ENCODE measurements around the gene ATF5.

Gene ATF5

GRCh38 chr19:49929121-49929610 lies at the start of gene ATF5, which contains the start of gene NUP62:
TSS of gene ATF5 (plus strand) at chr19:49929205. CDS start at chr19:49930851, 1,646 bp downstream.
TSS of gene NUP62 (minus strand) at chr19:49929504. CDS start at chr19:49909807, 19,697 bp downstream.
- peak; percentile 85 to 91 for DNase-seq (ENCODE audit: low read depth in 2 of 2)

- DNase-seq (ENCODE audit: low read depth in 2 of 2): no peak
Measured at GRCh38 chr19:49879243-49879963, 49.6 kb upstream of the ATF5 start.

DNA sequence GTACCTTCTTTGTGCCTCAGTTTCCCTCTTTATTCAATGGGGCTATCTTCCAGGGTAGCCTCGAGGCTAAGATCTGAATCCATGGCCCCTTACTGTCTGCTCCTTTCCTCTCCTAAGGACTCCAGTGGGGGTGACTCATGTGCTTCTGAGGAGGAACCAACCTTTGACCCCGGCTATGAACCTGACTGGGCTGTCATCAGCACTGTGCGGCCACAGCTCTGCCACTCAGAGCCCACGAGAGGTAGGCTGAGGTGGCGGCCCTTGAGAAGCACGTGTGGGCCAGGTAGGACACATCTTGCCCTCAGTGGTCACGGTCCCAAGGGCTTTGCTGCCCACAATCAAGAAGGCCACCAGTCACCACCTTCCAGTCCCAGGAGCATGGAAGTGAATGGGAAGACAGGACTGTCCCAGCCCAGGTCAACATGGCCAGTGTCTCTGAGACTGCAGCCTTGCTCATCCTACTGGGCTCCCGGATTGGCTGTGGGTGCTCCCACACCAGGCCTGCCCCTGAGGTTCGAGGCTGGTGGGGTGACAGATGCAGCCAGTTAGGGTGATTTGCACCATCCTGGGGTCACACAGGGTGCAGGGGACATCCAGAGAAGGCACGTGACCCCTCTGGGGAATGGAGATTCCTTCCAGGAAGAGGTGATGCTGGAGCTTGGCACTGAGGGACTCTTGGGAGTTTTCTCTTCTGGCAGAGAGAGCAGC lies 48.7 kb upstream of the ATF5 start:
- no peak for DNase-seq (ENCODE audit: low read depth in 2 of 2)

DNA sequence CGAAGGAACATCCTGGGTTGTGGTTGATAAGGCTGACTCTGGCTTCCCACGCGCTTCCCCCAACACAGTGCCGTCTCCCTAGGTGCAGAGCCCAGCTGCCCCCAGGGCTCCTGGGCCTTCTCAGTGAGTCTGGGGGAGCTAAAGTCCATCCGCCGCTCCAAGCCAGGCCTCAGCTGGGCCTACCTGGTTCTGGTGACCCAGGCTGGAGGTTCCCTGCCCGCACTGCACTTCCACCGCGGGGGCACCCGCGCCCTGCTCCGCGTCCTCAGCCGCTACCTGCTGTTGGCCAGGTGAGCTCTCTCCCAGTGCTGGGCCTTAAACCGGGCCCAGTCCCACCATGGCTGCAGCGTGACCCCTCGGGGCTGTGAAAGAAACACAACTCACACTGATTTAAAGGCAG lies 47.8 kb upstream of the ATF5 start:
- DNase-seq (ENCODE audit: low read depth in 2 of 2): no peak

DNA sequence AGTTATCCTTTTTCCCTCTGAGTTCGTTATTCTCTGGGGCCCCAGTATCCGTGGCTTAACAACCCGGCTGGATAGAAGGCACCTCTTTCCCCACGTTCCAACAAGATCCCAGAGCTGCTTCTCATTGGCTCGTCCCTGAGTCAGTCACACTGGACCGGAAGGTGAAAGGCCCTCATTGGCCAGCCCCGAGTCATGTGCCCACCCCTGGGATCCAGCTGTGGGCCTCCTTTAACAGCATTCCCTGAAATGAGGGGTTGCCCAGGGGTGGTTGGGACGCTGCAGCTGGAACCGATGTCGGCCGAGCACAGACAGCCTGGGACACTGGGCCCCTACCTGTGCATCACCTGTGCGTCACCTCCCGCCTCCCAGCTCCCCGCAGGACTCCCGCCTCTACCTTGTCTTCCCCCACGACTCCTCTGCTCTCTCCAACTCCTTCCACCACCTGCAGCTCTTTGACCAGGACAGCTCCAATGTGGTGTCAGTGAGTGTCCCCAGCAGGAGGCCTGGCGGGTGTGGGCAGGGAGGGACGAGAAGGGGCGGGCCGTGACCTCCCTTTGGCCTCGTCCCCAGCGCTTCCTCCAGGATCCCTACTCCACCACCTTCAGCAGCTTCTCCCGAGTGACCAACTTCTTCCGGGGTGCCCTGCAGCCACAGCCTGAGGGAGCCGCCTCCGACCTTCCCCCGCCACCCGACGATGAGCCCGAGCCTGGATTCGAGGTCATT lies 47.2 kb upstream of the ATF5 start:
- no peak for DNase-seq (ENCODE audit: low read depth in 2 of 2)

DNA sequence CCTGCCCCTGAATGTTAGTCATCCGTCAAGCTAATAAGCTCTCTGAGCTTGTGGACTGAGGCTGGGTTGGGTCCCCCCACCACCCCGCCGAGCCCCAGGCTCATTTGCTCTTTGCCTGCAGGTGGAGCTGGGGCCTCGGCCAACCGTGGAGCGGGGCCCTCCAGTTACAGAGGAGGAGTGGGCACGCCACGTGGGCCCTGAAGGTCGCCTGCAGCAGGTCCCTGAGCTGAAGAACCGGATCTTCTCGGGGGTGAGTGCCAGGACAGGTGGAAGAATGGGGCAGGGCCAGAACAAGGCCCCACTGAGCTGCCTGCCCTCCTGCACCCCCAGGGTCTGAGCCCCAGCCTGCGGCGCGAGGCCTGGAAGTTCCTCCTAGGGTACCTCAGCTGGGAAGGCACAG lies 46.4 kb upstream of the ATF5 start:
- no peak for DNase-seq (ENCODE audit: low read depth in 2 of 2)

GRCh38 chr19:49883094-49883493 lies 45.9 kb upstream of the ATF5 start:
- no peak for DNase-seq (ENCODE audit: low read depth in 2 of 2)

DNA sequence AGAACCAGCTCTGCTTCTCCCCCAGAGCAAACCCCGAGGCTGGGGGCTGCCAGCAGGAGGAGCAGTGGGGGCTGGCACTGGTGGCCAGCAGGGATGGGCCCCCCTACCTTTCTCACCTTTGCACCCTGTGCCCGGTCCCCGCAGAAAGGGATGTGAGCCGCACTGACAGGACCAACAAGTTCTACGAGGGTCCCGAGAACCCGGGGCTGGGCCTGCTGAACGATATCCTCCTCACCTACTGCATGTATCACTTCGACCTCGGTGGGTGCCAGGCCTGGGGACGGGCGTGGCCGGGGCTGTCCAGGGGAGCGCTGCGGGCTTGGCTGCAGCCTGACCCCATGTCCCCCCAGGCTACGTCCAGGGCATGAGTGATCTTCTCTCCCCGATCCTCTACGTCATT lies 44.9 kb upstream of the ATF5 start:
- DNase-seq (ENCODE audit: low read depth in 2 of 2): no peak

DNA sequence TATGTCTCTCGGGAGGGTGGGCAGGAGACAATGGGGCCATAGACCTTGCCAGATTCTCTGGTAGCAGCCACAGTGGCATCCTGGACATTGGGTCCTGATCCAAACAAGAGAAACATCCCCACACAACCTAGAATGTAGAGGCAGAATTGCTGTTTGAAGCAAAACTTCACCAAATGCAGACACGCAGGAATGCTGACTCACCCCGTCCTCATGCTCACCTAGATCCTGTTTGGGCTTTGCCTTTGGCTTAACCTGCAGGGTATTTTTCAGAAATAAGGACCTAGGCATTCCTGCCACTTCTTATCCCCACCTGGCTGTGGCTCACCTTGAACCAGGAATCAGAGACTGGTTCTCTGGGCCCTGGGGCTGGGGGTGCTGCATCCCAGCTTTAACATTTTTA lies 44.2 kb upstream of the ATF5 start:
- no peak for DNase-seq (ENCODE audit: low read depth in 2 of 2)

GRCh38 chr19:49887037-49887664 lies 41.9 kb upstream of the ATF5 start:
- no peak for DNase-seq (ENCODE audit: low read depth in 2 of 2)

DNA sequence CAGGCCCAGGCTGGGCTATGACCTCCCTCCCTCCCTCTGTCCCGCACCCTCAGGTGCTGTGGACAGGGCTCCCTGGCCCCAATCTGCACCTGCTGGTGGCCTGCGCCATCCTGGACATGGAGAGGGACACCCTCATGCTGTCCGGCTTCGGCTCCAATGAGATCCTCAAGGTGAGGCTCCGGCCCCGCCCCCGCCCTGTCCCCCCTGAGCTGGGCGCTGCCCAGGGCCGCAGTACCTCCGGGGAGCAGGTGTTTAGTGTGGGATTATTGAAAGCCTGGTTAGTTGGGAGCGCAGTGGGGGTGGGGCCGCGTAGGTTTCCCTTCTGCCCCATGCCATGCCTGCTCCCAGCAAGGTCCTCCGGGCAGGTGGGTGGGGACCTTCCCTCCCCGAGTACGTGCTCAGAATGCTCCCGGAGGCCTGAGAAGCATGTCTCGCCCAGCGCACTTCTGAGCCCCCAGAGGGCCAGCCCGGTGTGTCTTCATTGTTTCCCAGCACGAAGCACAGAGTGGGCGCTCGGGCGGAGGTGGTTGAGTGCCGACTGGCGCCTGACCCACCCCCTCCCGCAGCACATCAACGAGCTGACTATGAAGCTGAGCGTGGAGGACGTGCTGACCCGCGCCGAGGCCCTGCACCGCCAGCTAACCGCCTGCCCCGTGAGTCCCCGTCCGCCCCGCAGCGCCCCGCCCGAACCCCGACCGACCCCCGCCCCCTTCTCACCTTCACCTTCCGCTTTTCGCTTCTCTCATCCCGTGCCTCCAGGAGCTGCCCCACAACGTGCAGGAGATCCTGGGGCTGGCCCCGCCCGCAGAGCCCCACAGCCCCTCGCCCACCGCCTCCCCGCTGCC lies 41.1 kb upstream of the ATF5 start:
- no peak for DNase-seq (ENCODE audit: low read depth in 2 of 2)

DNA sequence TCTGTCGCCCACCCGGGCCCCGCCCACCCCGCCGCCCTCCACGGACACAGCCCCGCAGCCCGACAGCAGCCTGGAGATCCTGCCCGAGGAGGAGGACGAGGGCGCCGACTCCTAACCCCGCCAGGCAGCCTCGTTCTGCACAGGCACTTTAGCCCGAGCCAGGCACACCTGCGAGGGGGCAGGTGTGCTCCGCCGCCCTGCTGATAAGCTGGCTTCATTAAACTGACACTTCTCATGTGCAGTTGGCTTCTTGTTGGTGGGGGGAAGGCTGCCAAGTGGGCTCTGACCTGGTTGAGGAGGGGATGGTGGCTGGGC lies 40.5 kb upstream of the ATF5 start:
- no peak for DNase-seq (ENCODE audit: low read depth in 2 of 2)

GRCh38 chr19:49889038-49889686 lies 39.8 kb upstream of the ATF5 start:
- DNase-seq (ENCODE audit: low read depth in 2 of 2): no peak

DNA sequence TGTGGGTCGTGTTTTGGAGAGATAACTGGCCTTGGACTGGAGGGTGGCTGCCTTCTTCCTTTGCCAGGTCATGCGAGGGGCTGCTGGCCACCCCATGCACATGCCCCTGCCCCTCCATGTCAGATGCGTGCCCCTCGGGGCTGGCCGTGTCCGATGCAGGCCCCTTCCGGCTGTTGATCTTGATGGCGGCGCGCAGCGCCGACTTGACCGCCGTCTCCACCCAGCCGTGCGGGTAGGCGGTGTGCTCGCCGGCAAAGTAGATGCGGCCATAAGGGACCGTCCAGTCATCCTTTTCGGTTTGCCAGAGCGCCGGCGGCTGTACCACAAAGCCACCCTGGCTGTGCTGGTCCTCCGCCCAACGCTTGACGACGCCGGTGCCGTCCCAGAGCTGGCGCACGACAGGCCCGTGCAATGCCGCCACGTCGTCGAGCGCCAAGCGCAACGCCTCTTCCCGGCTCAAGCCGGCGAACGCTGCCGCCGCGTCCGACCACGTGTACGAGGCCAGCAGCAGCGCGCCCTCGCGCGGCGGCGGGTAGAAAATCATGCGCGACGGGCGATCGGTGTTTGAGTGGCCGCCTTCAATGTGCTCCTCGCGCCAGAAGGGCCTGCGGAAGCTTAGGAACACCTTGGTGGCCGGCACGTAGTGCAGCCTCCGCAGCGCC lies 39.2 kb upstream of the ATF5 start:
- peak; percentile 42 to 47 for DNase-seq (ENCODE audit: low read depth in 2 of 2)

DNA sequence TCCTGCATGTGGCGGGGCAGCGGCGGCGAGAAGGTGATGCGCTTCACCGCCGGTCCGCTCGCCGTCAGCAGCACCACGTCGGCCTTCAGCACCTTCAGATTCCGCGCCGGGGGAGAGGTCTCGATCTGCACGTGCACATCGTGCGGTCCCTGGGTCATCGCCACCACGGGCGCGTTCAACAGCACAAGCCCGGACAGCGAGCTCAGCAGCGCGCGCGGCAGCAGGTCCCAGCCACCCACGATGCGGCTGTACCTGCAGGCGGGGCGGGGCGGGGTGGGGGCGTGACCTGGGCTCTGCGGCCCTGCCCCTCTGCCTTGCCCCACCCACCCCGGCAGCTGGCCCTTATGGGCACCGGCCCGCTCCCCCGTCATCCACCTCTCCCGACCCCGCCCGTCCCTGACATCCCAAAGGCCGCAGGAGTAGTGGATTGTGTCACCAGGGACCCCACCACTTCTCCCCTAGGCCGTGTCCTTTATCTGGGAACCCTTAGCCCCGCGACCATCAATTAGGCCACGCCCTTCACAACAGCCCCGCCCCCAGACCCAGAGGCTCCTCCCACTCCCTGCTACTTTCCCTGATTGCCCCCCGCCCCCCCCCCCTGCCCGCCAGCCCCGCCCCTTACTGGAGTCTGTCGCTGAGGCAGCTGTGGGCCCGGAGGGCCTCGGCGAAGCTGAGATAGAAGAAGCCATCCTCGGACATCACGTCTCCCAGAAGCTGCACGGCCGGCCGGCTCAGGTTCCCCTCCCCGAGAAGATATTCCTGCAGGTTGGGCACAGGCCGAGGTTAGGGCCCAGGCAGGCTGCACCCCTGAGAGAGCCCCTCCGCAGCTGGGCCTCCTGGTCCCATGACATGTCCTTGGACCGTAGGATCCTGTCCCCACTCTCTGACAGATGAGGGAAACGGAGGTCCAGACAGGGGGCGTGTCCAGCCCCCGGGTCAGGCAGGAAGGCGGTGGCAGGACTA lies 38.4 kb upstream of the ATF5 start:
- peak; percentile 27 to 59 for DNase-seq (ENCODE audit: low read depth in 2 of 2)

- no peak for DNase-seq (ENCODE audit: low read depth in 2 of 2)
Measured at GRCh38 chr19:49891393-49891792, 37.6 kb upstream of the ATF5 start.

- no peak for DNase-seq (ENCODE audit: low read depth in 2 of 2)
Measured at GRCh38 chr19:49892716-49893115, 36.3 kb upstream of the ATF5 start.

DNA sequence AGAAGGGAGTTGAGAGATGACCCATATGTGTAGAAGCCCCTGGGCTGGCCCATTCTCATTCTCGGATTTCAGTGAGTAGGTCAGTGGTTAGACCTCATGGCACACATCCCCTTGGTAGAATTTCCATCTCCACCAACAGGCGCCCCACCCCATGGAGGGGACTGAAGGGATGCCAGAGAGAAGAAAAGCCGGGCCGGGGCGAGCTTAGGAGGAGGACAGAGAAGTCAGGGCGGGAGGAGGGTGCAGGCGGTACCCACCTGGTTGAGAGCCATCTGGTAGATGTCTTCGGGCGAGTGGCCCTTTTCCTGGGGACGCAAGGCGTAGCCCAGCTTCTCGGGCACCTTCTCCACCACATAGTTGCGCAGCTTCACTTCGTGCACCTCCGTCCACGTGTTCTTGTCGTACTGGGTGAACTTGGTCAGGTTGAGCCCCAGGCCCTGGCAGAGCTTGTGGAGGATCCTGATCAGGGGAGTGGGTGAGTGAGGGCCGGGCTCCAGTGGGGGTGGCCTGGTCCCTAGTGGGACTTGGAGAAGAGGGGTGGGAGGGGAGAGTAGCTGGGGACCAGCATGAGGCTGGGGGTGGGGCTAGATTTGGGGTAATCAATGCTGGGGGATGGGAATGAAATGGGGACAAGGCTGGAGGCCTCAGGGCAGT lies 34.9 kb upstream of the ATF5 start:
- no peak for DNase-seq (ENCODE audit: low read depth in 2 of 2)

All from stimulated activated CD4-positive, alpha-beta T cell treated with anti-CD3 and anti-CD28 coated beads, Interleukin-1b, Interleukin-23, amount 100 ng/mL, for 1 hour (primary cell).